Measurements from ENCODE around the gene EXOC4.

The EXOC4 gene

GRCh38 chr7:134047675-134048074 lies 794.8 kb downstream of the EXOC4 start:
- Histone ChIP-seq H3K4me3 (ENCODE audit: low read length in 2 of 2) (no peak overlapping the region), H3K36me3 (ENCODE audit: control insufficient read depth in 2 of 2, insufficient read depth in 2 of 2, low read length in 2 of 2) (no peaks in the 10 kb centered on the region), H3K27me3 (ENCODE audit: control insufficient read depth in 2 of 2, insufficient read depth in 2 of 2, low read length in 2 of 2) (no peaks in the 10 kb centered on the region), H3K4me1 (ENCODE audit: control insufficient read depth in 2 of 2, insufficient read depth in 2 of 2, low read length in 2 of 2) (no peaks in the 10 kb centered on the region), H3K9me3 (ENCODE audit: control insufficient read depth in 2 of 2, low read length in 2 of 2) (no peaks in the 10 kb centered on the region), H3K27ac (ENCODE audit: low read depth in 2 of 2, low read length in 2 of 2) (no peak overlapping the region), H3K9ac (ENCODE audit: low read depth in 1 of 2, low read length in 2 of 2) (no peak overlapping the region)

- Histone ChIP-seq H3K4me1 (ENCODE audit: control insufficient read depth in 2 of 2, insufficient read depth in 2 of 2, low read length in 2 of 2) (no peaks in the 10 kb centered on the region), H3K4me3 (ENCODE audit: low read length in 2 of 2) (no peak overlapping the region), H3K27ac (ENCODE audit: low read depth in 2 of 2, low read length in 2 of 2) (no peak overlapping the region), H3K36me3 (ENCODE audit: control insufficient read depth in 2 of 2, insufficient read depth in 2 of 2, low read length in 2 of 2) (no peaks in the 10 kb centered on the region), H3K27me3 (ENCODE audit: control insufficient read depth in 2 of 2, insufficient read depth in 2 of 2, low read length in 2 of 2) (no peaks in the 10 kb centered on the region), H3K9me3 (ENCODE audit: control insufficient read depth in 2 of 2, low read length in 2 of 2) (no peaks in the 10 kb centered on the region), H3K9ac (ENCODE audit: low read depth in 1 of 2, low read length in 2 of 2) (no peak overlapping the region)
Measured at GRCh38 chr7:134048166-134048565, 795.3 kb downstream of the EXOC4 start.

- no peaks in the 10 kb centered on the region for H3K36me3 ChIP-seq (ENCODE audit: control insufficient read depth in 2 of 2, insufficient read depth in 2 of 2, low read length in 2 of 2)
- H3K4me3 ChIP-seq (ENCODE audit: low read length in 2 of 2): no peak overlapping the region
- H3K27ac ChIP-seq (ENCODE audit: low read depth in 2 of 2, low read length in 2 of 2): no peak overlapping the region
- H3K9me3 ChIP-seq (ENCODE audit: control insufficient read depth in 2 of 2, low read length in 2 of 2): no peaks in the 10 kb centered on the region
- no peaks in the 10 kb centered on the region for H3K27me3 ChIP-seq (ENCODE audit: control insufficient read depth in 2 of 2, insufficient read depth in 2 of 2, low read length in 2 of 2)
- H3K4me1 ChIP-seq (ENCODE audit: control insufficient read depth in 2 of 2, insufficient read depth in 2 of 2, low read length in 2 of 2): no peaks in the 10 kb centered on the region
- H3K9ac ChIP-seq (ENCODE audit: low read depth in 1 of 2, low read length in 2 of 2): no peak overlapping the region
Measured at GRCh38 chr7:134051020-134051419, 798.1 kb downstream of the EXOC4 start.

- Histone ChIP-seq H3K36me3 (ENCODE audit: control insufficient read depth in 2 of 2, insufficient read depth in 2 of 2, low read length in 2 of 2) (no peaks in the 10 kb centered on the region), H3K4me1 (ENCODE audit: control insufficient read depth in 2 of 2, insufficient read depth in 2 of 2, low read length in 2 of 2) (no peaks in the 10 kb centered on the region), H3K27me3 (ENCODE audit: control insufficient read depth in 2 of 2, insufficient read depth in 2 of 2, low read length in 2 of 2) (no peaks in the 10 kb centered on the region), H3K9ac (ENCODE audit: low read depth in 1 of 2, low read length in 2 of 2) (no peak overlapping the region), H3K9me3 (ENCODE audit: control insufficient read depth in 2 of 2, low read length in 2 of 2) (no peaks in the 10 kb centered on the region), H3K27ac (ENCODE audit: low read depth in 2 of 2, low read length in 2 of 2) (no peak overlapping the region), H3K4me3 (ENCODE audit: low read length in 2 of 2) (no peak overlapping the region)
Measured at GRCh38 chr7:134056816-134057215, 803.9 kb downstream of the EXOC4 start.

- no peaks in the 10 kb centered on the region for H3K4me1 ChIP-seq (ENCODE audit: control insufficient read depth in 2 of 2, insufficient read depth in 2 of 2, low read length in 2 of 2)
- no peaks in the 10 kb centered on the region for H3K9me3 ChIP-seq (ENCODE audit: control insufficient read depth in 2 of 2, low read length in 2 of 2)
- no peak overlapping the region for H3K9ac ChIP-seq (ENCODE audit: low read depth in 1 of 2, low read length in 2 of 2)
- H3K27ac ChIP-seq (ENCODE audit: low read depth in 2 of 2, low read length in 2 of 2): no peak overlapping the region
- H3K36me3 ChIP-seq (ENCODE audit: control insufficient read depth in 2 of 2, insufficient read depth in 2 of 2, low read length in 2 of 2): no peaks in the 10 kb centered on the region
- no peaks in the 10 kb centered on the region for H3K27me3 ChIP-seq (ENCODE audit: control insufficient read depth in 2 of 2, insufficient read depth in 2 of 2, low read length in 2 of 2)
- H3K4me3 ChIP-seq (ENCODE audit: low read length in 2 of 2): no peak overlapping the region
Measured at GRCh38 chr7:134058521-134058920, 805.6 kb downstream of the EXOC4 start.

DNA sequence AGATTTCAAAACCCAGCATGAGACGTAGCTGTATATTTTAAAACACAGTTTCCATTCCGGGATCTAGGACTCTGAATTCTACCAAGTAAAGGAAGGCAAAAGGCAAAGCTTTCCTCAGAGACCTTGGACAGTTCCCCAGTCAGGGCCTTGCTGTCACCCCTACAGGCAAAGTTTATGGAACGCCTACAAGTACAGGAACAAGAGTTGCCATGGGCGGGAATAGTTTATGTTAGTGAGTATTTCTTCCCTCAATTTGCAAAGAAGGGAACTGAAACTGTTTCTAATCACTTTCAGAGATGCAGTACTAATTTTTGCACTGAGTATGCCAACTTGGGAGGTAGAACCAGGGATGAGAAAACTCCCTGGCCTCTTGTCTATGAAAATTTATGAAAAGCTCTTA lies 806.1 kb downstream of the EXOC4 start:
- no peak overlapping the region for H3K9ac ChIP-seq (ENCODE audit: low read depth in 1 of 2, low read length in 2 of 2)
- H3K27ac ChIP-seq (ENCODE audit: low read depth in 2 of 2, low read length in 2 of 2): no peak overlapping the region

DNA sequence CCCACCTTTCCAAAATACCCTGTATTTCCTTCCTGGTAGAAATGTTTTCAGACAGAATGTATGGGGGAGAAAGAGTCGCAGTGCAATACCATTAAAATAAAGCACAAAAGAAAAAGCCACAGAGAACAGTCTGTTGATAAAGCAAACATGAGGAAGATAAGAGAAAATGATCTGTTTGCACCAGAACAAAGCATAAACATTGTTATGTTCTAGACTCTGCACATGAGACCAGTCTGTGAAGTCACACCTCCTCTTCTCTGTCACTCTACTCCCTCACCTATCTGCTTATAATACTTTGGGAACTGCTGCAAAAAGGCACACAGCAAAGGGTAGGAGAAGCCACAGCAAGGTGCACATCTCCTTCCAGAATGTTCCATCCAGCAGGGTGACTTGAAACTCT lies 807.0 kb downstream of the EXOC4 start:
- Histone ChIP-seq H3K36me3 (ENCODE audit: control insufficient read depth in 2 of 2, insufficient read depth in 2 of 2, low read length in 2 of 2) (peaks cover 0 to 5% of the 10 kb centered on the region in 2 donors), H3K4me1 (ENCODE audit: control insufficient read depth in 2 of 2, insufficient read depth in 2 of 2, low read length in 2 of 2) (no peaks in the 10 kb centered on the region), H3K9ac (ENCODE audit: low read depth in 1 of 2, low read length in 2 of 2) (no peak overlapping the region), H3K27ac (ENCODE audit: low read depth in 2 of 2, low read length in 2 of 2) (no peak overlapping the region), H3K4me3 (ENCODE audit: low read length in 2 of 2) (no peak overlapping the region), H3K27me3 (ENCODE audit: control insufficient read depth in 2 of 2, insufficient read depth in 2 of 2, low read length in 2 of 2) (no peaks in the 10 kb centered on the region), H3K9me3 (ENCODE audit: control insufficient read depth in 2 of 2, low read length in 2 of 2) (no peaks in the 10 kb centered on the region)

More for the DNA sequence above, 806.1 kb downstream of the EXOC4 start:
- no peaks in the 10 kb centered on the region for H3K27me3 ChIP-seq (ENCODE audit: control insufficient read depth in 2 of 2, insufficient read depth in 2 of 2, low read length in 2 of 2)
- no peaks in the 10 kb centered on the region for H3K4me1 ChIP-seq (ENCODE audit: control insufficient read depth in 2 of 2, insufficient read depth in 2 of 2, low read length in 2 of 2)
- H3K4me3 ChIP-seq (ENCODE audit: low read length in 2 of 2): no peak overlapping the region
- no peaks in the 10 kb centered on the region for H3K9me3 ChIP-seq (ENCODE audit: control insufficient read depth in 2 of 2, low read length in 2 of 2)
- H3K36me3 ChIP-seq (ENCODE audit: control insufficient read depth in 2 of 2, insufficient read depth in 2 of 2, low read length in 2 of 2): peaks cover 0 to 1% of the 10 kb centered on the region in 2 donors

- no peak overlapping the region for H3K4me3 ChIP-seq (ENCODE audit: low read length in 2 of 2)
- H3K9me3 ChIP-seq (ENCODE audit: control insufficient read depth in 2 of 2, low read length in 2 of 2): no peaks in the 10 kb centered on the region
- no peaks in the 10 kb centered on the region for H3K4me1 ChIP-seq (ENCODE audit: control insufficient read depth in 2 of 2, insufficient read depth in 2 of 2, low read length in 2 of 2)
- peaks cover 0 to 5% of the 10 kb centered on the region in 2 donors for H3K36me3 ChIP-seq (ENCODE audit: control insufficient read depth in 2 of 2, insufficient read depth in 2 of 2, low read length in 2 of 2)
- no peak overlapping the region for H3K9ac ChIP-seq (ENCODE audit: low read depth in 1 of 2, low read length in 2 of 2)
- no peaks in the 10 kb centered on the region for H3K27me3 ChIP-seq (ENCODE audit: control insufficient read depth in 2 of 2, insufficient read depth in 2 of 2, low read length in 2 of 2)
- H3K27ac ChIP-seq (ENCODE audit: low read depth in 2 of 2, low read length in 2 of 2): no peak overlapping the region
Measured at GRCh38 chr7:134060874-134061273, 808.0 kb downstream of the EXOC4 start.

DNA sequence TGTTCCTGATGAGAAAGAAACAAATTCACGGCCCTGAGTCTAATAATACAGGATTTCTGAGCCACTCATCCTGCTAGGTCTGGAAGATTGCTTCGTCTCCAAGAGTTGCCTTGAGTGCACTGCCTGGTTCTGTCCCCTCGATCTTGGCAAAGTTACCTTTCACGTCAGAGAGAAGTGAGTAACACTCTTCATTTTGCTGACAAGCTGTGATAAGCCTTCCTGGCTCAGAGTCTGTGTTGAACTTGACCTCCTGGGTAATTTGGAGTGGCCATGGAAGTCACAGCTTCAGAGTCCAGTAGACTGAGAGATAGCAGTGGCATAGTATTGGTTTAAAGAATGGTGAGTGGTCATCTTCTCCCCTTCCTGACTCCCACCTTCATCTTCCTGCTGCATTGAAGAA lies 809.6 kb downstream of the EXOC4 start:
- no peaks in the 10 kb centered on the region for H3K27me3 ChIP-seq (ENCODE audit: control insufficient read depth in 2 of 2, insufficient read depth in 2 of 2, low read length in 2 of 2)
- H3K9ac ChIP-seq (ENCODE audit: low read depth in 1 of 2, low read length in 2 of 2): no peak overlapping the region
- H3K27ac ChIP-seq (ENCODE audit: low read depth in 2 of 2, low read length in 2 of 2): no peak overlapping the region
- no peak overlapping the region for H3K4me3 ChIP-seq (ENCODE audit: low read length in 2 of 2)
- no peaks in the 10 kb centered on the region for H3K9me3 ChIP-seq (ENCODE audit: control insufficient read depth in 2 of 2, low read length in 2 of 2)
- H3K36me3 ChIP-seq (ENCODE audit: control insufficient read depth in 2 of 2, insufficient read depth in 2 of 2, low read length in 2 of 2): peaks cover 0 to 5% of the 10 kb centered on the region in 2 donors
- no peaks in the 10 kb centered on the region for H3K4me1 ChIP-seq (ENCODE audit: control insufficient read depth in 2 of 2, insufficient read depth in 2 of 2, low read length in 2 of 2)

GRCh38 chr7:134065415-134065814 lies 812.5 kb downstream of the EXOC4 start:
- H3K9ac ChIP-seq (ENCODE audit: low read depth in 1 of 2, low read length in 2 of 2): no peak overlapping the region

GRCh38 chr7:134067164-134067563 lies 814.3 kb downstream of the EXOC4 start:
- Histone ChIP-seq H3K27ac (ENCODE audit: low read depth in 2 of 2, low read length in 2 of 2) (no peak overlapping the region), H3K36me3 (ENCODE audit: control insufficient read depth in 2 of 2, insufficient read depth in 2 of 2, low read length in 2 of 2) (peaks cover 0 to 5% of the 10 kb centered on the region in 2 donors), H3K4me3 (ENCODE audit: low read length in 2 of 2) (no peak overlapping the region), H3K27me3 (ENCODE audit: control insufficient read depth in 2 of 2, insufficient read depth in 2 of 2, low read length in 2 of 2) (no peaks in the 10 kb centered on the region), H3K4me1 (ENCODE audit: control insufficient read depth in 2 of 2, insufficient read depth in 2 of 2, low read length in 2 of 2) (no peaks in the 10 kb centered on the region), H3K9me3 (ENCODE audit: control insufficient read depth in 2 of 2, low read length in 2 of 2) (no peaks in the 10 kb centered on the region), H3K9ac (ENCODE audit: low read depth in 1 of 2, low read length in 2 of 2) (no peak overlapping the region)

More at GRCh38 chr7:134065415-134065814, 812.5 kb downstream of the EXOC4 start:
- Histone ChIP-seq H3K27ac (ENCODE audit: low read depth in 2 of 2, low read length in 2 of 2) (no peak overlapping the region), H3K4me1 (ENCODE audit: control insufficient read depth in 2 of 2, insufficient read depth in 2 of 2, low read length in 2 of 2) (no peaks in the 10 kb centered on the region), H3K4me3 (ENCODE audit: low read length in 2 of 2) (no peak overlapping the region), H3K36me3 (ENCODE audit: control insufficient read depth in 2 of 2, insufficient read depth in 2 of 2, low read length in 2 of 2) (peaks cover 0 to 5% of the 10 kb centered on the region in 2 donors), H3K27me3 (ENCODE audit: control insufficient read depth in 2 of 2, insufficient read depth in 2 of 2, low read length in 2 of 2) (no peaks in the 10 kb centered on the region), H3K9me3 (ENCODE audit: control insufficient read depth in 2 of 2, low read length in 2 of 2) (no peaks in the 10 kb centered on the region)
